ENCODE measurements around the gene DNAJC3. TPM values are rescaled to one million over a fixed set of nuclear protein-coding genes. Genes with fewer than 3 reads are reported as not detected.
"Not testable (repeated sequence)": the region's sequence is repeated elsewhere in the genome, so short reads cannot be mapped to it uniquely, and the experiment has no call there.

The DNAJC3 gene
- total RNA-seq, 1 experiment from 2014 or later: 21.2 TPM

GRCh38 chr13:95710313-95710712 is 33.4 kb downstream of the DNAJC3 start:
- Histone ChIP-seq H2BK5ac (ENCODE audit: insufficient read length, low read length) (no peak overlapping the region), H2BK15ac (ENCODE audit: low read depth, low read length) (no peak overlapping the region), H3K4ac (ENCODE audit: low read depth, low read length) (no peak overlapping the region), H4K20me1 (ENCODE audit: control insufficient read depth, insufficient read depth, insufficient read length) (no peaks in the 10 kb centered on the region), H2BK120ac (ENCODE audit: low read depth, low read length, poor library complexity, severe bottlenecking) (no peak overlapping the region), H2AK5ac (ENCODE audit: insufficient read length, low read length) (no peak overlapping the region), H3K79me1 (ENCODE audit: insufficient read depth, low read depth, low read length, poor library complexity, severe bottlenecking) (no peaks in the 10 kb centered on the region), H3K4me2 (ENCODE audit: insufficient read depth, insufficient read length, low read length) (no peak overlapping the region), H4K91ac (ENCODE audit: insufficient read length, low read depth, low read length) (no peak overlapping the region), H3K79me2 (ENCODE audit: insufficient read depth, low read length) (no peaks in the 10 kb centered on the region), H3K4me1 (ENCODE audit: insufficient read depth, low read length) (no peaks in the 10 kb centered on the region), H3K23me2 (ENCODE audit: insufficient read length, low read depth, low read length, poor library complexity, severe bottlenecking) (no peaks in the 10 kb centered on the region), H2BK20ac (ENCODE audit: low read depth, low read length, poor library complexity, severe bottlenecking) (no peak overlapping the region), H3K14ac (ENCODE audit: insufficient read depth, low read length) (no peak overlapping the region), H3K27me3 (ENCODE audit: insufficient read depth, low read length) (no peaks in the 10 kb centered on the region), H4K8ac (replicated peaks; ENCODE audit: insufficient read length, low read depth, low read length) (no peak overlapping the region), H3K56ac (ENCODE audit: insufficient read length, low read depth, low read length) (no peak overlapping the region), H3K9me3 (ENCODE audit: control insufficient read depth, low read depth, low read length) (no peaks in the 10 kb centered on the region), H2AFZ (ENCODE audit: low read length) (no peak overlapping the region), H3K23ac (ENCODE audit: insufficient read length, low read depth, low read length) (no peak overlapping the region), H2BK12ac (ENCODE audit: insufficient read length, low read depth, low read length) (no peak overlapping the region), H4K5ac (ENCODE audit: insufficient read length, low read depth, low read length) (no peak overlapping the region), H3K18ac (ENCODE audit: insufficient read length, low read depth, low read length) (no peak overlapping the region), H3T11ph (ENCODE audit: low read length) (no peak overlapping the region), H3K9ac (ENCODE audit: extremely low read depth, insufficient read length, low read length) (no peak overlapping the region), H3K27ac (ENCODE audit: insufficient read length, low read depth, low read length) (no peak overlapping the region)
- H3K4me3 Mint-ChIP-seq: no peak overlapping the region
- H3K27me3 Mint-ChIP-seq (ENCODE audit: low read depth): no peaks in the 10 kb centered on the region
- H3K9me3 Mint-ChIP-seq: no peaks in the 10 kb centered on the region; a peak in 2 of 5 replicates
- no peak for TF ChIP-seq CTCF (conservative IDR thresholded peaks at IDR 0.05)
- no CpG with 5 or more reads among the region's 2 CpGs for WGBS (ENCODE audit: extremely low coverage, insufficient read length, low lambda C conversion rate)
- H3K27ac Mint-ChIP-seq: no peak overlapping the region
- no peak for DNase-seq
- no peaks in the 10 kb centered on the region for H3K4me1 Mint-ChIP-seq
- peaks cover 17 to 25% (median 21%) of the 10 kb centered on the region in 3 experiments for H3K36me3 Mint-ChIP-seq (ENCODE audit: insufficient read depth in 1 of 3, low read depth in 3 of 3)

GRCh38 chr13:95712846-95713245 is 35.9 kb downstream of the DNAJC3 start:
- not testable (repeated sequence) for H3K23me2 ChIP-seq (ENCODE audit: insufficient read length, low read depth, low read length, poor library complexity, severe bottlenecking)
- no CpG with 5 or more reads among the region's 4 CpGs for WGBS (ENCODE audit: extremely low coverage, insufficient read length, low lambda C conversion rate)

More at GRCh38 chr13:95712846-95713245, 35.9 kb downstream of the DNAJC3 start:
- not testable (repeated sequence) for H2BK20ac ChIP-seq (ENCODE audit: low read depth, low read length, poor library complexity, severe bottlenecking); H2AK5ac ChIP-seq (ENCODE audit: insufficient read length, low read length); H4K8ac ChIP-seq (replicated peaks; ENCODE audit: insufficient read length, low read depth, low read length); H3K27ac ChIP-seq (ENCODE audit: insufficient read length, low read depth, low read length); H3K18ac ChIP-seq (ENCODE audit: insufficient read length, low read depth, low read length); H3K23ac ChIP-seq (ENCODE audit: insufficient read length, low read depth, low read length); H3K79me2 ChIP-seq (ENCODE audit: insufficient read depth, low read length); H3K4me1 ChIP-seq (ENCODE audit: insufficient read depth, low read length); H2BK120ac ChIP-seq (ENCODE audit: low read depth, low read length, poor library complexity, severe bottlenecking); H3K27ac Mint-ChIP-seq; H4K5ac ChIP-seq (ENCODE audit: insufficient read length, low read depth, low read length); H2BK15ac ChIP-seq (ENCODE audit: low read depth, low read length); H3K9me3 ChIP-seq (ENCODE audit: control insufficient read depth, low read depth, low read length); H3K4me2 ChIP-seq (ENCODE audit: insufficient read depth, insufficient read length, low read length); H2BK12ac ChIP-seq (ENCODE audit: insufficient read length, low read depth, low read length); H3K9ac ChIP-seq (ENCODE audit: extremely low read depth, insufficient read length, low read length); H3T11ph ChIP-seq (ENCODE audit: low read length); H3K4me3 Mint-ChIP-seq; H4K20me1 ChIP-seq (ENCODE audit: control insufficient read depth, insufficient read depth, insufficient read length); H3K56ac ChIP-seq (ENCODE audit: insufficient read length, low read depth, low read length); H3K27me3 Mint-ChIP-seq (ENCODE audit: low read depth); DNase-seq; H2BK5ac ChIP-seq (ENCODE audit: insufficient read length, low read length); H3K4ac ChIP-seq (ENCODE audit: low read depth, low read length); H4K91ac ChIP-seq (ENCODE audit: insufficient read length, low read depth, low read length); H3K9me3 Mint-ChIP-seq; H3K79me1 ChIP-seq (ENCODE audit: insufficient read depth, low read depth, low read length, poor library complexity, severe bottlenecking); H3K14ac ChIP-seq (ENCODE audit: insufficient read depth, low read length); H2AFZ ChIP-seq (ENCODE audit: low read length); H3K4me1 Mint-ChIP-seq; H3K27me3 ChIP-seq (ENCODE audit: insufficient read depth, low read length)
- peaks cover 17 to 27% (median 23%) of the 10 kb centered on the region in 3 experiments for H3K36me3 Mint-ChIP-seq (ENCODE audit: insufficient read depth in 1 of 3, low read depth in 3 of 3)

All from H9 (cell line).